Right ventricle myocardium inferior (tissue), 1 donor: Measurements from ENCODE around the gene CLIP4. TPM values are rescaled to one million over a fixed set of nuclear protein-coding genes. Genes with fewer than 3 reads are reported as not detected.

Experiments used
- ATAC-seq: fragments of 200-7000 bp; cut with Tn5 transposase; one replicate; pipeline ENCODE4 v1.9.1; 2020; ENCODE audit warnings: mild to moderate bottlenecking, moderate library complexity
- DNase-seq: peaks from one replicate; pipeline ENCODE4 v3.0.0; 2021; ENCODE audit errors: missing footprints
- intact Hi-C: fragments of 100-400 bp; cut with DNase I; formaldehyde crosslinking; loops from one replicate; pipeline ENCODE4 v1.11.0; 2022
- total RNA-seq: library from RNA; stranded (reverse); fragmentation: NEBNext Ultra II Directional; extraction: Animal tissue kit (Norgen Biotek cat#: 25700); gene quantifications from one replicate; pipeline ENCODE4 v1.2.1, GENCODE V29; 2021
- donor health status: DM: no; HTN: yes; CAD: no; lungs with severe emphysema.

The CLIP4 gene
- total RNA-seq, 1 donor from 2014 or later: 26.2 TPM

GRCh38 chr2:29206941-29207340 lies 91.7 kb downstream of the CLIP4 start:
- no peak for ATAC-seq
- DNase-seq: no peak
- intact Hi-C loops: no loop called here

GRCh38 chr2:29207352-29208148 lies 92.3 kb downstream of the CLIP4 start:
- DNase-seq: no peak
- no peak for ATAC-seq
- intact Hi-C loops: no loop called here

- no peak for DNase-seq
- no peak for ATAC-seq
- intact Hi-C loops: no loop called here
Measured at GRCh38 chr2:29209551-29209950, 94.3 kb downstream of the CLIP4 start.

- DNase-seq: no peak
- intact Hi-C loops: no loop called here
- ATAC-seq: no peak
Measured at GRCh38 chr2:29212009-29212408, 96.8 kb downstream of the CLIP4 start.

GRCh38 chr2:29213888-29214291 lies 98.7 kb downstream of the CLIP4 start:
- ATAC-seq (no peak), DNase-seq (no peak)
- intact Hi-C loops: no loop called here

- intact Hi-C loops: no loop called here
- no peak for DNase-seq
- peak; percentile 15 for ATAC-seq
Measured at GRCh38 chr2:29215073-29215472, 99.9 kb downstream of the CLIP4 start.

GRCh38 chr2:29215739-29216608 lies 100.8 kb downstream of the CLIP4 start:
- no peak for ATAC-seq

GRCh38 chr2:29216609-29216909 lies 101.3 kb downstream of the CLIP4 start:
- ATAC-seq (no peak), DNase-seq (no peak)
- intact Hi-C loops: no loop called here

More at GRCh38 chr2:29215739-29216608, 100.8 kb downstream of the CLIP4 start:
- no peak for DNase-seq
- intact Hi-C loops: no loop called here

GRCh38 chr2:29218071-29218470 lies 102.9 kb downstream of the CLIP4 start:
- intact Hi-C loops: no loop called here
- DNase-seq (no peak), ATAC-seq (no peak)

GRCh38 chr2:29218550-29219125 lies 103.4 kb downstream of the CLIP4 start:
- DNase-seq (no peak), ATAC-seq (no peak)
- intact Hi-C loops: no loop called here

- intact Hi-C loops: no loop called here
- ATAC-seq (no peak), DNase-seq (no peak)
Measured at GRCh38 chr2:29219374-29219773, 104.2 kb downstream of the CLIP4 start.

GRCh38 chr2:29220506-29221270 lies 105.5 kb downstream of the CLIP4 start:
- DNase-seq: no peak
- no peak for ATAC-seq
- intact Hi-C loops: no loop called here

GRCh38 chr2:29222381-29223179 lies 107.4 kb downstream of the CLIP4 start:
- intact Hi-C loops: no loop called here
- DNase-seq: no peak
- ATAC-seq: no peak

GRCh38 chr2:29223257-29223656 lies 108.0 kb downstream of the CLIP4 start:
- DNase-seq (no peak), ATAC-seq (no peak)
- intact Hi-C loops: no loop called here

GRCh38 chr2:29223851-29224692 lies 108.9 kb downstream of the CLIP4 start:
- peak; percentile 59 for DNase-seq
- intact Hi-C loops: no loop called here
- peak; percentile 62 for ATAC-seq

GRCh38 chr2:29224693-29225551 lies 109.7 kb downstream of the CLIP4 start:
- no peak for DNase-seq
- no peak for ATAC-seq
- intact Hi-C loops: no loop called here

GRCh38 chr2:29225814-29226213 lies 110.6 kb downstream of the CLIP4 start:
- intact Hi-C loops: no loop called here
- DNase-seq: peak; percentile 52
- ATAC-seq: no peak
